NCI-H2029 treated with DMSO at 0.1 percent for 48 hours (cell line): ENCODE results near the gene HECW1.
"Not testable (repeated sequence)": the region's sequence is repeated elsewhere in the genome, so short reads cannot be mapped to it uniquely, and the experiment has no call there.

Experiments used
- DNase-seq: peaks from one replicate; lab custom pipeline; 2025; lab: John Stamatoyannopoulos, UW

The HECW1 gene

DNA sequence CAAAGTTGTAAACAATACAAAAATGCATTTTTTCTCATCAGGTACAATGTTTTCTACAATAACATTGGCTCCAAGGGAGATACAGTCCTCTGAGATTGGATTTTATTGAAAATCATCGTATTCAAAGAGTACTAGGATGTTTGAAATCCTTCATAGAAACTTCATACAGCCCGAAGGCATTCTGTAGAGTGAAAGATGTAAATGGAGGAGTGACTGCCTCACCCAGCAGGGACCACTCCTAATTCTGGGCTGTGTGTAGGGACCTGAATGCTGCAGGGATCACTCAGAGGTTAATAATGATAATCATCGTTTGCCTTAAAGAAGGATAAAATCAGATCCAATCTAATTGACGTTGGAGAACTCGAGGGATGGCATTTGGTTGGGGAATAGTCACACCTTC is 198.6 kb downstream of the HECW1 start:
- no peak for DNase-seq

DNA sequence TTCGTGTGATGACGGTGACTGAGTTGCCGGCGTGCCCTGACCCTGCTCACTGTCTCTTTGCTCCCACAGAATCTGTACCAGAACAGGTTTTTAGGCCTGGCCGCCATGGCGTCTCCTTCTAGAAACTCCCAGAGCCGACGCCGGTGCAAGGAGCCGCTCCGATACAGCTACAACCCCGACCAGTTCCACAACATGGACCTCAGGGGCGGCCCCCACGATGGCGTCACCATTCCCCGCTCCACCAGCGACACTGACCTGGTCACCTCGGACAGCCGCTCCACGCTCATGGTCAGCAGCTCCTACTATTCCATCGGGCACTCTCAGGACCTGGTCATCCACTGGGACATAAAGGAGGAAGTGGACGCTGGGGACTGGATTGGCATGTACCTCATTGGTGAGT is 199.2 kb downstream of the HECW1 start:
- DNase-seq, result no peak

DNA sequence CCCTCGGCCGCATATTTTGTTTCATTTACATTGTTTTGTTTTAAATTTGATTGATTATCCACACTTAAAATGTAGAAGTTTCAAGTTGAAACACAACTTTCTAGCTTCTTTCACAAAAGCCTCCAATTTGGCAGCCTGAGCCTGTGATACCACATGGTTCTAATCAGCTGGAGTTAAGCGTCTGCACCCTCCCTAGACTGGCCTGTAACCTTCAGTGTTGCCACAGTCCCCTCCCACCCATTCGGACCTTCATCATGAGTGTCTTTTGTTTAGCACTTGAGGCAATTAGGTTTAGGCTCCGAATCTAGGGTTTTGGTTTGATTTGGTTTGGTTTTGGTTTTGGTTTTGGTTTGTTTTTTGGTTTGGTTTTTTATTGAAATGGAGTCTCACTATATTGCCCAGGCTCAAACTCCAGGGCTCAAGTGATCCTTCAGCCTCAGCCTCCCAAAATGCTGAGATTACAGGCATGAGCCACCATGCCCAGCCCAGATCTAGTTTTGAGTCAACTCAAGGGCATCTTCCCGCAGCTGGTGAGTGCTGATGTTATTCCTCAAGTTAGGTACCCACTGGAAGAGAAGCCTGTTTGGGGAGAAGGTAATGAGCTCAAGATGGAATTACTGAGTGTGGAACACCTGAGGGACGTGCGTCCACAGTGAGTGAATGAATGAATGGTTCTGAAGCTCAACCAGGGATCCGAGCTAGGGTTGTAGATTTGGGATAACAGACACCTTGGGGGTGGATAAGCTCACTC is 201.4 kb downstream of the HECW1 start:
- DNase-seq, result no peak

DNA sequence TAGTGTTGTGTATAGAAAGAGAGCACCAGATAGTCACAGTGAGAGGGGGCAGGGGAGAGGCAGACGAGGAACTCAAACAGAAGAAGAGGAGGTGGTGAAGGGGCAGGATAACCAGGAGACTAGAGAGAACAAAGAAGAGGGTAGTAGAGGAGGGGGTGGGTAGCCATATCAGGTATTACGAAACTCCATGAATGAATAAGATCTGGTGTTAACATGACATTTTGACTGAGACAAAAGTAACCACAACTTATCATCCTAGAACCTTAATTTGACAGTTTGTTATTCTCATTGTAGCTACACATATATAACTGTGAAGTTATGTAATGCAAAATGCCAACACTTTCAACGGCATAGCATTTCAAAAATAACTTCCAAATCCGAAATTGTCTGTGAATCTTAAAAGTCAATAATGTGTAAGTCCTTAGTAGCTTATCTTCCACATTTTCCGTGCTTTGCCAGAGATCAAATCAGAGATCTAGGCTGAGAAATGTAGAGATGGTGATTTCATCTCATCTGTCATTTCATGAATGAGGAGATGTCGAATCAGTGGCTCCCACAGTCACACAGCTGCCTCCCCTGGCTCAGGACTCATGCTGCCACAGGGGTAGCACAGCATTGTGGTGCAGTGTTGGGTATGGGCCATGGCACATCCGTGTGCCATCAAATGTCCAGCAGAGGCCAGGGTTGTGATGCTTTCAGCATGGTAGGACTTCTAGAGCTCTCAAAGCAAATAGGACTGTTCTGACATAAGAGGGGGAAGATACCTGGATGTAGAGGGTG is 202.1 kb downstream of the HECW1 start:
- DNase-seq, result no peak

DNA sequence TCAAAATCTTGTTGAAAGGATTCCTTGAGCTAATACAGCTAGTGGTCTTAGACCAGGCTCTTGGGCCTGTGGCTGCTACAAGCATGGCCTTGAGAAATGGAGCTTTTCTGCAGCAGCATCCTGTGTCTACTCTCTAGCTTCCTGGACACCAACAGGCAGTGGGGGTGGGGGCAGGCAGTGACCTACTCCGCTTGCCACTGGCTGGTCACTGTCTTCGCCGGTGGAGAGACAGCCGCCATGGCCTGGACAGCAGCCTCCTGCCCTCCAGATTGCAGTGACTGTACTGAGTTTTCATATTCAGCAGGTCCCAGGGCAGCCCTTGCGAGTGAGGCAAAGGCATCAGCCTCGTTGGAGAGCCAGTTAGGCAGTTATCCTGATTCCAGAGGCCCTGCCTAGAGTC is 204.6 kb downstream of the HECW1 start:
- DNase-seq, result no peak

DNA sequence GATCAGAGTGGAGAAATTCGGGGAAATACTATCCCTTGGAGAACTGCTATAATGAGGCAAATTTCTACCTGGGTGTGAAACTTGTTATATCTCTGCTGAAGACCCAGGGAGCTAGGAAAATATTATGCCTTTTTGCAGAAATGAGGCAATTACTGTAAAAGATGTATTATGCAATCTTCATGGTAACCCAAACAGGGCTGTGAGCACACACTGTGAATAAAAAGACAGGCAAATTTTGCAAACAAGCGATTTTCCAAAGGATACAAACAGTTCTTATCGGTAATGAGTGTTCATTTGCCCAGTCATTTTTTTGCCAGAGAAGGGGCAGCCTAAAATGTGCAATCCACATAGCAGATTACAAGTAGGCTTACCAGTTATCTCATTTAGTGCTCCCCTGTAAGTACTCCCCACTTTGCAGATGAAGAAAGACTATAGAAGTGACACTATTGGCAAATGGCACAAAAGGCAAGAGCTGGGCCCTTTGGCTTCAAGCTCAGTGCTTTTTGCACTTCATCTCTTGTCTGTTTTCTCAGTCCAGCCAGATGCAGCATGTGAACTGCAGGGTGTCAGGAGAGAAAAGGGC is 205.8 kb downstream of the HECW1 start:
- DNase-seq, result no peak

DNA sequence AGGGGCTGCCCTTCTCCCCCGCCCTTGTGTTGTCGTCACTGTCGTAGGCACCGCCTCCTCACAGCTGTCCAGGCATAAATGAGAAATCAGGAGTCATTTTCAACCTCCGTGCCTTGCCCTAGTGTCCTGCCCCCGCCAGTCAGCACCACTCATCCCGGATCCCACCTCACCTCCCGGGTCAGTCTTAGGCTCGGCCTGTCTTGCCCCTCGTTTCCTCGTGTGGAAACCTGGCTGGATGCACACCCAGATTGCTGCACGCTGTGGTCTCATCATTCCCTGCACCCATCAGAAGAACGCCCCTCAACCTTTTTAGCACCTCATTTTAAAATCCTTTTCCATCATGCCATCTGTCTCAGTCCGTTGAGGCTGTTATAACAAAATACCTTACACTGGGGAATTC is 213.1 kb downstream of the HECW1 start:
- DNase-seq, result no peak

DNA sequence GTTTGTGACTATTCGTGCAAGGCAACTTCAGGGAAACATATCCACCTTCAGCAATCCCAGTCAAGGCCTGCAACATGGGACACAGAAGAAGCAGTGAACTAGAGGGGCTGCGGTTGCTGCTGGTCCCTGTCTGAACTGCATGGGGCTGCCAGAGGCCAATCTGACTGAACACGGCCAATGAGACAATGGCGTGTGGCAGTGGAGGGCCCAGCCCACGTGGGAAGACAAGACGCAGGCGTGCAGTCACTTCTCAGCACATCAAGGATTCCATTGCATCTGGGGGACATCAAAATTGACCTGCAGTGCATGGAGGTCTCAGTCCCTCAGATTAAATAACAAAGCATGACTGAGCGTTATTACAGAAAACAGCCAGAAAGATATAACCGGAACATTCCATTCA is 215.9 kb downstream of the HECW1 start:
- DNase-seq, result no peak

DNA sequence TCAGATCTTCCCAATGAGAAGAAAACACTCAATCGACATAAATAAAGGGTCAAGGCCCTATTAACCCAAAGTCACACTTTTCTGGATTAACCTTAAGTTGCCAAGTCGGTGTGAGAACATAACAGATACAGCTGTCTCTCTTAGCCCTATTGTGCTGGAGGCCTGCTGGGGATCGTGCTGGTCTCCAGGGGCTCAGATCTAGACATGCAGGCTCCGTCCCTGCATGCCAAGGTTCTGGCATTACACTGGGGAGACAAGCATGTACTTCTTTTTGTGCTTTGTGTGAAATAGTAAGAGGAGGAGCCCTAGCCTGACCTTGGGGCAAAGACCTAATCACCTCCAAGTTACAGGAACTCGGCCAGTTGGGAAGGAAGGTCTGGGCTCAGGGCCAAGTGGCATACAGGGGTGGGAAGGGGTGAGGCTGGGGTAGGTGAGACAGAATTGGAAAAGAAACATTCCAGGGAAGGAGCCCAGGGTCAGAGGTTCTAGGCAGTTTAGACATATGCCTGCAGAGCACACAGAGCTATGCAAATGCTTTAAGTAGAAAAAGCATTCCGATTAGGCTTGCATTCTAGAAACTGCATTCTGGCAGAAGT is 216.4 kb downstream of the HECW1 start:
- DNase-seq, result no peak

DNA sequence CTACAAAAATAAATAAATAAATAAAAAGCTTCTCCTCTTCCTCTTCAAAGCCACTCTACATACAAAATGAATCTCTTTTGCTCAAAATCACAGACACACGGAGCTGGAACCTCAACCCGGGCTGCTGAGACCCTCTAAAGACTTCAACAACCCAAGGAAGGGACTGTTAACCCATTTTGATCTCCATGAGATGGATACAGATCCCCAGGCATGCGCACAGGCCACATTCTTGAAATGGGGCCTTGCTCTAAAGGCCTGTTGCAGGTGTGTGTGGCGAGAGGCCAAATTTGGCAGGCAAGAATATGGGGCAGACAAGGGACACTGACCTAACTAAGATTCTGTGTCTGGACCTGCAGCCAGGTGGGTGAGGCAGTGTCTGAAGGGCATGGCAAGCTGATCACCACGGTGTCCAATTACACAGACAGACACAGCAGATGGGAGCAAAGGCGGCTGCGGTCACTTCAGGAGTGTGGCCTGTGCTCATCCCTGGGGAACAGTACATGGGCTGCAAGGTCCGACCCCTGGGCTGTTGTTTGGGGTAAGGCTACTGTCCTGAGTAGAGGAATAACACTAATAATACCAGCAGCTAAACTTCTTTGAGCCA is 219.8 kb downstream of the HECW1 start:
- no peak for DNase-seq

DNA sequence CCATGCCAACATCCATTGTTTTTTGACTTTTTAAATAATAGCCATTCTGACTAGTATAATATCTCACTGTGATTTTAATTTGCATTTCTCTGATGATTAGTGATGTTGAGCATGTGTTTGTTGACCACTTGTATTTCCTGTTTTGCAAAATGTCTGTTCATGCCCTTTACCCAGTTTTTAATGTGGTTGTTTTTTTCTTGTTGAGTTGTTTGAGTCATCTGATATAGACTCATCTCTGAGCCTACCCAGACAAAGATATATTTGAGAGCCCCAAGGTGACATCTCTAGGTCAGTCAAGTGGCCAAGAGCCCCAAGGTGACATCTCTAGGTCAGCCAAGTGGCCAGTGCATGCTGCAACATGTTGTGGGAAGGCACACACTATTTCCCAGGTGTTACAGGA is 224.7 kb downstream of the HECW1 start:
- DNase-seq, result no peak

DNA sequence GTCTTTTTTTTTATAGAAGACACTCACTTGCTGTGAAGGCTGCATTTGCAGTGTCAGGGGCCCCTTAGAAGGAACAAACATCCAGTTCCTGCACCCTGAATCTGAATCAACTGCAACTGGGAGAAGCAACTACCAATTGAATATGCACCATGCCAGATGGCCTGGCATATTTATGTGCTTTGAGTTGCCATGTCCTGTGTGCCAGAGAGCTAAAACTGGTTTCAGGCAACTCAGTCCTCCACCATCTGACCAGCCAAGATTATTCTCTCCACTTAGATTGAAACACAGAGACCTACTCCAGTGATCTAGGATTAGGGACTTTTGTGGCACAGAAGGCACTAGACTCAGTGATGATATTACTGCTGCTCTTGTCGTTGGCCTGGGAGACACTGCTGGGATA is 225.4 kb downstream of the HECW1 start:
- no peak for DNase-seq

DNA sequence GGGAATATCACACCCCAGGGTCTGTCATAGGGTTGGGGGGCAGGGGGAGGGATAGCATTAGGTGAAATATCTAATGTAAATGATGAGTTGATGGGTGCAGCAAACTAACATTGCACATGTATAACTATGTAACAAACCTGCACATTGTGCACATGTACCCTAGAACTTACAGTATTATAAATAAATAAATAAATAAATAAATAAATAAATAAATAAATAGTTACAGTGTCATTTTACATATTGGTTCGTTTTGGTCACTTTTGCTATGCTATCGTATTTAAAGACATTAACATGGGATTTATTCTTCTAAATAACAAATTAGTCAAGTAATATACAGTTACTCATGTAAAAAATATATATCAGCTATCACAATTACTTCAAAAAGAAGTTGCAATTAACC is 228.7 kb downstream of the HECW1 start:
- DNase-seq, result no peak

DNA sequence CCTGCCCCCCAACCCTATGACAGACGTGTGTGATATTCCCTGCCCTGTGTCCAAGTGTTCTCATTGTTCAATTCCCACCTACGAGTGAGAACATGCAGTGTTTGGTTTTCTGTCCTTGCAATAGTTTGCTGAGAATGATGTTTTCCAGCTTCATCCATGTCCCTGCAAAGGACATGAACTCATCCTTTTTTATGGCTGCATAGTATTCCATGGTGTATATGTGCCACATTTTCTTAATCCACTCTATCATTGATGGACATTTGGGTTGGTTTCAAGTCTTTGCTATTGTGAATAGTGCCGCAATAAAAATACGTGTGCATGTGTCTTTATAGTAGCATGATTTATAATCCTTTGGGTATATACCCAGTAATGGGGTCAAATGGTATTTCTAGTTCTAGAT is 231.0 kb downstream of the HECW1 start:
- DNase-seq, result not testable (repeated sequence)

DNA sequence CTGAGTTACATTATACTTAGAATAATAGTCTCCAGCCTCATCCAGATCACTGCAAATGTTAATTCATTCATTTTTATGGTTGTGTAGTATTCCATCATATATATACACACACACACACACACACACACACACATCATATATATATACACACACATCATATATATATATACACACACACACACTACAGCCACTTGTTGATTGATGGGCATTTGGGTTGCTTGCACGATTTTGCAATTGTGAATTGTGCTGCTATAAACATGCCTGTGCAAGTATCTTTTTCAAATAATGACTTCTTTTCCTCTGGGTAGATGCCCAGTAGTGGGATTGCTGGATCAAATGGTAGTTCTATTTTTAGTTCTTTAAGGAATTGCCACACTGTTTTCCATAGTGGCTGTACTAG is 233.2 kb downstream of the HECW1 start:
- not testable (repeated sequence) for DNase-seq

DNA sequence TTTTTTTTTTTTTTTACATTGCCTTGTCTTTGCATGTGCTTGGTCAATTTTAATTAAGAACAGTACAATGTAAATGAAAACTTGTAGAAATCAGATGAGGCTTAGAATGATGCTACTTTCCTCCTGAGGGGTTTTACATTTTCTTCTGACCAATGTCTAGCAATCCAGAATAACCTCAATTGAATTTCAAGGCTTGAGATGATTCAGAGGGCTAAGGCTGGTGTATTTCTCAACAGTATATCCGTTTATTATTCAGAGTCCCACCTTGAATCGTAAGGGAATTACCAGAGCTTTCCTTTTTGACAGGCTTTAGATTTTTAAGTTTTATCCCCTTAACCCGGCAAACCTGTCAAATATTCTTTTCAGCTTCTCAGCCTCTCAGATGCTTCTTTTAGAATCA is 239.2 kb downstream of the HECW1 start:
- no peak for DNase-seq

DNA sequence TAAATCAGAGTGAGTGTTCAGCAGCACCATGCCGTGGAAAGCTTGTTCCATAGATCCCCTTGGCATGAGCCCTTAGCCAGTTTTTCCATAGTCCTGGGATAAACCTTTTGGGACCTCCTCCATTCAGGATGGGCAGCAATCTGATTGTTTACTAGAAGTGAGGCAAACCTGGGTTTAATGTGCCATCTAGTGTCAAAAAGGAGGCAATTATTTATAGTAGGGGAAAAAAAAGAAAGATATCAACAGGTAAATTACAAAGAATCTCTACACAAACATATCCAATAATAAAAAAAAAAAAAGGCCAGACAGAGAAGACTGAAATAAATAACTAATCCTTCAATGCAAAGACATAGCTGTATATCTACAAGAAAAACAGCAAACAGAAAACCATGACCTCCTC is 241.5 kb downstream of the HECW1 start:
- no peak for DNase-seq

DNA sequence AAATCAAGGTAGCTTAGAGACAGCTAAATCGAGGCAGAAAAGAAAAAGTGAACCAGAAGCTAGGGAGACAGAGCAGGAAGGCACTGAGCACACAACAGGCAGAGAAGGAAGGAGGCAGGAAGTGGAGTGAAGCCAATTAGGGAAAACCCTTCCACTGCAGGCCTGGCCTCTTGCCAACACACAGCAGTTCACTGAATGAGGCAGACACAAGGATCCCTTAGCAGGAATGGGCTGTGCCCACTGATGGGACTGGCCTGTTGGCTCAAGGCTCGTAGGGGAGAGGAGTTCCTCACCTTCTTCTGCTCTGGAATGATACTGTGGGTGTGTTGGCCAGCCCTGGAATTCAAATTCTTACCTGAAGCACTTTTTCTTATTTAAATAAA is 250.2 kb downstream of the HECW1 start:
- no peak for DNase-seq

DNA sequence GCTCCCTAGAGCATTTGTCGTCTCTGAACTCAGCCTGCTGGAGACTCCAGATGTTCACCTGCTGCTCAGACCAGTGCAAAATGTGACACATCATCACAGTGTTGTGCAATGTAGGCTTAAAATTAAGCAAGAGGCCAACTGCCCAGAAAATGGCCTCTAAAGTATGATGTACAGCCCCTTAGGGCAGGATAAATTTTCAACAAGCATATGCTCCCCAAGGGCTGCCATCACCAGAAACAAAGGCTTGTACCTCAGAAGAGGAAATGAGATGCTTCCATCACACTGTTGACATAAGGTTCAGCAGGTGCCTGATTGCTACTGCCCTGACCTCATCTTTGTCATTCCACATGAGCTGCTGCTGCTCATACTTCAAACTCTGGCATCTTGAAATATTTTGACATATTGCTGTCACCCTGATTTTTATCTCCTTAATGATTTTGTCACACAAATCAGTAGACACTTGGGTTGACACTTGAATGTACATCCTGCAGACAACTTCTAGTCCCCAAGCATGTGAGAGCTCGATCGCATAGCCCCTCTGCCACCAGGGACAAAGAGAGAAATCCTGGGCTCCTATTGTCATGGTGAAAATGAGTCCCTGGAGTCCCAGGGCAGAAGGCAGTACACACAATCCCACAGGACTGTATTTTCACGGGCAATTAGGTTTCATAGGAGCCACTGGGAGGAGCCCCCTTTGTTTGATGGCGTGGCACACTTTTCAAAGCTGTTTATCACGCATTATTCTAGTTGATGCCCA is 250.8 kb downstream of the HECW1 start:
- DNase-seq, result no peak

DNA sequence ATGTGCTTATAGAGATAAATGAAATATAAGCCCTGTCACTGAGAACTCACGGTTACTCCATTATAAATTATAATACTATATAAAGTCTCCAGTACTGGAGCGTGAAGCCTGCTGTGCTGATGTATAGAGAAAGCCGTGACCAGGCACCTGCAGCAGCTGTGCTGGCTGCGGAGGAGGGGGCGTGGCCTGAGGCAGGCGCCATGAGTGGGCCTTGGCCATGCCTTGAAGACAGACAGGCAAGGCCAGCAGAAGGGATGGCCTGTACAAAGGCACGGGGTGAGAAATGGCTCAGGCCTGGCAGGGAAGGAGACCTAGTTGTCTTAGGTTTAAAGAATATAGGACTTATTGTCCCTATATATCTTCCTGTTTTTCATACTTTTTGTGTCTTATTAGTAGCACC is 251.9 kb downstream of the HECW1 start:
- DNase-seq, result no peak

DNA sequence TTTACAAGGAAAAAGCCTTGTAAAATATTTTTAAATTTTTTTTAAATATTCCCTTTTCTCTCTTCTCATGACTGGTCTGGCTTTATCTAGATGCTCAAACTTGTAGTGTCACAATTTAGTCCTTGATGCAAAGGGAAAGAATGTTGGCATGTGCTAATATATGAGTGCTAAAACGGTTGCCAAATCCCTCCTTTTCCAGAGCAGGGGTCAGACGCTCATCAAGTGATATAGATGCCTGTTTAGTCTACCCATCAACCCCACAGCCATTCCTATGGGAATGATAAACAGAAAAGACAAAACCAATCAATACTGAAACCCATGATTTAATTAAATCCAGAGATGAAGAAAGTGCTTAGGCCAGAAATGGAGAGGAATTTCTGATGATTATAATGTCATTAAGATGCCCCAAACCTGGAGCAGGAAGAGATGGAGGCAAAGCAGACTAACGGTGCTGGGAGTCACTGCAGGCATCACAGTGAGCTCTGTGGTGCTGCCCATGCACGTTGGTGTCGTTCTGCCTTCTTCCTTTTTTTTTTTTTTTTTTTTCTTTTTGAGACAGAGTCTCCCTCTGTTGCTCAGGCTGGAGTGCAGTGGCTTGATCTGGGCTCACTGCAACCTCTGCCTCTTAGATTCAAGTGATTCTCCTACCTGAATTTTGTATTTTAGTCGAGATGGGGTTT is 260.4 kb downstream of the HECW1 start:
- DNase-seq, result no peak
